ENCODE measurements around the gene ZNF70.

- no peak for TF ChIP-seq USF1 (IDR thresholded peaks at IDR 0.05; ENCODE audit: borderline replicate concordance, extremely low read length, insufficient read depth, low read depth, low read length)
- TF ChIP-seq HCFC1 (IDR thresholded peaks at IDR 0.05; ENCODE audit: low read length): no peak
- TF ChIP-seq NR2F1 (conservative IDR thresholded peaks at IDR 0.05): no peak
- TF ChIP-seq CHD1 (IDR thresholded peaks at IDR 0.05; ENCODE audit: low read depth, low read length): no peak
- TF ChIP-seq, protein P1, sequence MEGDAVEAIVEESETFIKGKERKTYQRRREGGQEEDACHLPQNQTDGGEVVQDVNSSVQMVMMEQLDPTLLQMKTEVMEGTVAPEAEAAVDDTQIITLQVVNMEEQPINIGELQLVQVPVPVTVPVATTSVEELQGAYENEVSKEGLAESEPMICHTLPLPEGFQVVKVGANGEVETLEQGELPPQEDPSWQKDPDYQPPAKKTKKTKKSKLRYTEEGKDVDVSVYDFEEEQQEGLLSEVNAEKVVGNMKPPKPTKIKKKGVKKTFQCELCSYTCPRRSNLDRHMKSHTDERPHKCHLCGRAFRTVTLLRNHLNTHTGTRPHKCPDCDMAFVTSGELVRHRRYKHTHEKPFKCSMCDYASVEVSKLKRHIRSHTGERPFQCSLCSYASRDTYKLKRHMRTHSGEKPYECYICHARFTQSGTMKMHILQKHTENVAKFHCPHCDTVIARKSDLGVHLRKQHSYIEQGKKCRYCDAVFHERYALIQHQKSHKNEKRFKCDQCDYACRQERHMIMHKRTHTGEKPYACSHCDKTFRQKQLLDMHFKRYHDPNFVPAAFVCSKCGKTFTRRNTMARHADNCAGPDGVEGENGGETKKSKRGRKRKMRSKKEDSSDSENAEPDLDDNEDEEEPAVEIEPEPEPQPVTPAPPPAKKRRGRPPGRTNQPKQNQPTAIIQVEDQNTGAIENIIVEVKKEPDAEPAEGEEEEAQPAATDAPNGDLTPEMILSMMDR (IDR thresholded peaks at IDR 0.05 in 2 of 3, conservative IDR thresholded peaks at IDR 0.05 in 1 of 3; ENCODE audit: control insufficient read depth in 2 of 3, extremely low read depth in 1 of 3, insufficient read depth in 1 of 3, low read depth in 3 of 3, low read length in 3 of 3): no peak
- no peak for TF ChIP-seq TCF12 (IDR thresholded peaks at IDR 0.05; ENCODE audit: low read depth, low read length)
- TF ChIP-seq POLR2A (IDR thresholded peaks at IDR 0.05; ENCODE audit: low read depth, low read length): no peak
- no peak for TF ChIP-seq RELA (IDR thresholded peaks at IDR 0.05; ENCODE audit: borderline replicate concordance, partially characterized antibody)
- no peak for TF ChIP-seq RAD21 (IDR thresholded peaks at IDR 0.05; ENCODE audit: insufficient read depth, low read depth, low read length)
- TF ChIP-seq, protein P2, sequence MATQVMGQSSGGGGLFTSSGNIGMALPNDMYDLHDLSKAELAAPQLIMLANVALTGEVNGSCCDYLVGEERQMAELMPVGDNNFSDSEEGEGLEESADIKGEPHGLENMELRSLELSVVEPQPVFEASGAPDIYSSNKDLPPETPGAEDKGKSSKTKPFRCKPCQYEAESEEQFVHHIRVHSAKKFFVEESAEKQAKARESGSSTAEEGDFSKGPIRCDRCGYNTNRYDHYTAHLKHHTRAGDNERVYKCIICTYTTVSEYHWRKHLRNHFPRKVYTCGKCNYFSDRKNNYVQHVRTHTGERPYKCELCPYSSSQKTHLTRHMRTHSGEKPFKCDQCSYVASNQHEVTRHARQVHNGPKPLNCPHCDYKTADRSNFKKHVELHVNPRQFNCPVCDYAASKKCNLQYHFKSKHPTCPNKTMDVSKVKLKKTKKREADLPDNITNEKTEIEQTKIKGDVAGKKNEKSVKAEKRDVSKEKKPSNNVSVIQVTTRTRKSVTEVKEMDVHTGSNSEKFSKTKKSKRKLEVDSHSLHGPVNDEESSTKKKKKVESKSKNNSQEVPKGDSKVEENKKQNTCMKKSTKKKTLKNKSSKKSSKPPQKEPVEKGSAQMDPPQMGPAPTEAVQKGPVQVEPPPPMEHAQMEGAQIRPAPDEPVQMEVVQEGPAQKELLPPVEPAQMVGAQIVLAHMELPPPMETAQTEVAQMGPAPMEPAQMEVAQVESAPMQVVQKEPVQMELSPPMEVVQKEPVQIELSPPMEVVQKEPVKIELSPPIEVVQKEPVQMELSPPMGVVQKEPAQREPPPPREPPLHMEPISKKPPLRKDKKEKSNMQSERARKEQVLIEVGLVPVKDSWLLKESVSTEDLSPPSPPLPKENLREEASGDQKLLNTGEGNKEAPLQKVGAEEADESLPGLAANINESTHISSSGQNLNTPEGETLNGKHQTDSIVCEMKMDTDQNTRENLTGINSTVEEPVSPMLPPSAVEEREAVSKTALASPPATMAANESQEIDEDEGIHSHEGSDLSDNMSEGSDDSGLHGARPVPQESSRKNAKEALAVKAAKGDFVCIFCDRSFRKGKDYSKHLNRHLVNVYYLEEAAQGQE (IDR thresholded peaks at IDR 0.05; ENCODE audit: low read depth, low read length): no peak
- TF ChIP-seq CHD2 (IDR thresholded peaks at IDR 0.05; ENCODE audit: borderline replicate concordance, low read depth, low read length): no peak
- TF ChIP-seq HDGF (IDR thresholded peaks at IDR 0.05): no peak
- TF ChIP-seq IRF4 (IDR thresholded peaks at IDR 0.05; ENCODE audit: low read depth, low read length): no peak
- TF ChIP-seq, protein P3, sequence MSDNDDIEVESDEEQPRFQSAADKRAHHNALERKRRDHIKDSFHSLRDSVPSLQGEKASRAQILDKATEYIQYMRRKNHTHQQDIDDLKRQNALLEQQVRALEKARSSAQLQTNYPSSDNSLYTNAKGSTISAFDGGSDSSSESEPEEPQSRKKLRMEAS (IDR thresholded peaks at IDR 0.05; ENCODE audit: low read depth, low read length): no peak
Measured at GRCh38 chr22:23791738-23792645, 41.1 kb upstream of the ZNF70 start.
